GM18502 (cell line): ENCODE results near the gene AFMID.
A peak's percentile ranks its signal among the peaks of the same experiment; 100 is the strongest.
"Not testable (repeated sequence)": the region's sequence is repeated elsewhere in the genome, so short reads cannot be mapped to it uniquely, and the experiment has no call there.

Experiments used
- ATAC-seq: cut with Tn5 transposase; IDR thresholded peaks from one replicate; pipeline ENCODE4 v1.9.1; 2021; ENCODE audit warnings: mild to moderate bottlenecking; ENCODE audit not compliant: unreplicated experiment, poor library complexity

Gene AFMID, protein sequence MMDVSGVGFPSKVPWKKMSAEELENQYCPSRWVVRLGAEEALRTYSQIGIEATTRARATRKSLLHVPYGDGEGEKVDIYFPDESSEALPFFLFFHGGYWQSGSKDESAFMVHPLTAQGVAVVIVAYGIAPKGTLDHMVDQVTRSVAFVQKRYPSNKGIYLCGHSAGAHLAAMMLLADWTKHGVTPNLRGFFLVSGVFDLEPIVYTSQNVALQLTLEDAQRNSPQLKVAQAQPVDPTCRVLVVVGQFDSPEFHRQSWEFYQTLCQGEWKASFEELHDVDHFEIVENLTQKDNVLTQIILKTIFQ

GRCh38 chr17:78186692-78187595, at the start of gene AFMID, which contains the start of gene TK1:
AFMID (plus strand) TSS chr17:78187362; CDS start chr17:78187371, 9 bp downstream.
TK1 (minus strand) TSS chr17:78187052; CDS start chr17:78186994, 58 bp downstream.
- peak; percentile 88 for ATAC-seq

DNA sequence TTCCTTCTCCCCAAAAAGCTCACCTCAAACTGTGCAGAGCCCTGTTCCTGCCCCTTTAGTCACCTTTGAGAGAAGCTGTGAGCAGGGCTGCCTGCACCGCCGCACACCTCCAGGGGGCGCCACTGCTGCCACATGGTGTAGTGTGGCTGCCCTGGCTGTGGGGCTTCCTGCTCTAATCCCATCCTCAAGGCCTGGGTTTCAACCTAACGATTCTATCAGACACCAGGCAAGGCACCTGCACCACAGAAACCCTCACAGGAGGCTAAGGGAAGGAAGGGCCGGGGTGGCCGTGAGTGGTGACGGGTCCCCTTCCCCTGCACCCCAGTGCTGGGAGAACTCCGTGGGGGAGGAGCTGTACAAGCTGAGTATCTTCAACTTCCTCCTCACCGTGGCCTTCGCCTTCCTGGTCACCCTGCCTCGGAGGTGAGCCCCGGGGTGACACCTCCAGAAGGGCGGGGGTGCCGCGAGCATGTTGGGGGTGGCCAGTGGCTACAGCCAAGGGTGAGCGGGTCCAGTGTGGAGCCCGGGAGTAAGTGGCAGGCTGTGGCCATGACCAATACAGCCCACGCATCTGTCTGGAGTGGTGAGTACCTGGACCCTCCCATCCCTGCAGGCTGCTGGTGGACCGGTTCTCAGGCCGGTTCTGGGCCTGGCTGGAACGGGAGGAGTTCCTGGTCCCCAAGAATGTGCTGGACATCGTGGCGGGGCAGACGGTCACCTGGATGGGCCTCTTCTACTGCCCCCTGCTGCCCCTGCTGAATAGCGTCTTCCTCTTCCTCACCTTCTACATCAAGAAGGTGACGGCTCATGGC, 49.6 kb upstream of the AFMID start:
- ATAC-seq, result no peak

DNA sequence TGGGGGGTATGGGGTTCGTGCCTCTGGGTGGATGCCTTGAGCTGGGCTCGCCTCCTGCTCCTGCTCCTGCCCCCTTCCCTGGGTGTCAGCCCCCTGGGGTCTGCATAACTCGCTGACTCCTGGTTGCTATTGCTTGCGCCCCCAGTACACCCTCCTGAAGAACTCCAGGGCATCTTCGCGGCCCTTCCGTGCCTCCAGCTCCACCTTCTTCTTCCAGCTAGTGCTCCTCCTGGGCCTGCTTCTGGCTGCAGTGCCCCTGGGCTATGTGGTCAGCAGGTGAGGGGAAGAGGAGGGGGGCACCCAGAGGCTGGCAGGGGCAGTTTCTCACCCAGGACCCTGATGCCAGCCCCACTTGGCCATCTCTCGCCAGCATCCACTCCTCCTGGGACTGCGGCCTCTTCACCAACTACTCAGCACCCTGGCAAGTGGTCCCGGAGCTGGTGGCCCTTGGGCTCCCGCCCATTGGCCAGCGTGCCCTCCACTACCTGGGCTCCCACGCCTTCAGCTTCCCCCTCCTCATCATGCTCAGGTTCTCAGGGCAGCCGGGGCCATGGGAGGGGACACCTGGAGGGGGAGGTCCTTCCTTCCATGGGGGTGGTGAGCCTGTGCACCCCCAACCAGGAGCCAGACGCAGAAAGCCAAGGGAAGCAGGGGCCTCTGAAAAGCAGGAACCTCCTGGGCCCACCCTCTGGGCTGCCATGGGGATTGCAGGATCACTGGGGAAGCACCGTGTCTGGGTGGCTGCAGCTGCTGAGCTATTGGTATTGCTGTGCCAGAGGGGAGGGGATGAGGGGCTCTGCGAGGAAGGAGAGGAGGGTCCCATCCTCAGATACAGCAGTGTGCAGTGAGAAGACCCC, 48.7 kb upstream of the AFMID start:
- ATAC-seq, result no peak

DNA sequence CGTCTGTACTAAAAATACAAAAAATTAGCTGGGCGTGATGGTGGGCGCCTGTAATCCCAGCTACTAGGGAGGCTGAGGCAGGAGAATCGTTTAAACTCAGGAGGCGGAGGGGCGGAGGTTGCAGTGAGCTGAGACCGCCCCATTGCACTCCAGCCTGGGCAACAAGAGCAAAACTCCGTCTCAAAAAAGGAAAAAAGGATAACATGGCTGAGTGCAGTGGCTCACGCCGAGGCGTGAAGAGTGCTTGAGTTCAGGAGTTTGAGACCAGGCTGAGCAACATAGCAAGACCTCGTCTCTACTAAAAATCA, 47.3 kb upstream of the AFMID start:
- not testable (repeated sequence) for ATAC-seq

DNA sequence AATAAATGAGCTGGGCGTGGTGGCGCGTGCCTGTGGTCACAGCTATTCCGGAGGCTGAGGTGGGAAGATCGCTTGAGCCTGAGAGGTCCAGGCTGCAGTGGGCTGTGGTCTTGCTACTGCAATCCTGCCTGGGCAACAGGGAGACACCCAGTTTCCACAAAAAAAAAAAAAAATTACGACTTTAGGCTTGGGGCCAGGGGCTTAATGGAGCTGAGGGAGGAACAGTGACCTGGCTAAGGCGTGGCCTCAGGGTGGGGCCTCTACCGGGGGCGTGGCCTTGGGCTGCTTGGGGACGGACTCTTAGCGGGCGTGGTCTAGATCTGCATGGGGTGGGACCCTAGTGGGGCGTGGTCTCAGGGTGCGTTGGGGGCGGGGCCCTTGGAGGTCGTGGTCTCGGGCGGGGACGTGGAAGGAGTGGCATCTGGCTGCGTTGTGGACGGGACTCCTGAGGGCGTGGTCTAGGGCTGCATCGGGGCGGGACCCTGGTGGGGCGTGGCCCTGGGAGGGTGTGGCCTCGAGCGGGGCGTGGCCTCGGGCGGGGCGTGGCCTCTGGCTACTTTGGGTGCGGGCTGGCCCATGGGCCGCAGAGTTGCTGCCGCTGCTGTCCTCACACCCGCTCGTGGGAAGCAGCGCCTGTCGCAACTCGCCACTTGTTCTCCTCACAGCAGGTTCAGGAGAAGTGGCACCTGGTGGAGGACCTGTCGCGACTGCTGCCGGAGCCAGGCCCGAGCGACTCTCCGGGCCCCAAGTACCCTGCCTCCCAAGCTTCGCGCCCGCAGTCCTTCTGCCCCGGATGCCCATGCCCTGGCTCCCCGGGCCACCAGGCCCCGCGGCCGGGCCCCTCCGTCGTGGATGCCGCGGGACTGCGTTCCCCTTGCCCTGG, 46.8 kb upstream of the AFMID start:
- ATAC-seq, result peak; percentile 82

DNA sequence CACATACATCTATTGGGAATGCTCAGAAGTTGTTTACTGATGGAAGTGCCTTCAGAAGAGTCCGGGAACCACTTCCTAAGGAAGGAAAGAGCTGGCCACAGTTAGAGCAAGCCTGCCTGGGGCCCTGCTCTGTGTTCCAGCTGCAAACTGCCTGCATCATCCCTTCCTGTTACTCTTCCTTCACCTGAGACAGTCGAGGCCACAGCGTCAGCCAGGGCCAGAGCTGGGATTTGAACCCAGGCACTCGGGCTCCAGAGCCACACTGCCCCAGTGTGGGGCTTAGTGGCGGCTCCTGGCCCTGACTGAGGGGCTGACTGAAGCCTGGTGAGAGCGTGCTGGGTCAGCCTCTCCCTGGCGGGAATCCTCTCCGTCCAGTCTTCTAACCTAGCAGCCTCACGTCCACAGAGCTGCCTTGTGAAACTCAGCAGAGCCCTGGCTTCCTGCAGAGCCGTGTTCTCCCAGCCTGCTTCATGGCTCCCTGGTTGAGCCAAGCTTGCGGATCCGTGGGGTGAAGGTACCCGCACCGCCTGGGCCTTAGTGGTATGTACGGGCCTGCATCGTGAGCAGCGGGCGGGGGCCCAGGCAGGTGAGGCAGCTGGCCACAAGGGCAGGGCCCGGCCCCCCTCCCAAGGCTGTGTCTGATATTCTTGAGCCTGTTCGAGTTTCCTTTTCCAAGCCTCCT, 45.6 kb upstream of the AFMID start:
- no peak for ATAC-seq

GRCh38 chr17:78142119-78142861, 44.9 kb upstream of the AFMID start:
- no peak for ATAC-seq

GRCh38 chr17:78143214-78144146, 43.7 kb upstream of the AFMID start:
- no peak for ATAC-seq

GRCh38 chr17:78144147-78144719, 42.9 kb upstream of the AFMID start:
- ATAC-seq, result no peak

- no peak for ATAC-seq
Observed at GRCh38 chr17:78144736-78145641, 42.2 kb upstream of the AFMID start.

GRCh38 chr17:78146471-78146869, 40.7 kb upstream of the AFMID start:
- no peak for ATAC-seq

GRCh38 chr17:78146881-78147280, 40.3 kb upstream of the AFMID start:
- no peak for ATAC-seq

GRCh38 chr17:78147315-78147998, 39.7 kb upstream of the AFMID start:
- no peak for ATAC-seq

- no peak for ATAC-seq
Observed at GRCh38 chr17:78148286-78149016, 38.7 kb upstream of the AFMID start.
